PC-3 (cell line): ENCODE data around the gene NPC1.

Experiments
- EZH2 ChIP-seq: fragments of 300-600 bp; sonication (generic); IDR thresholded peaks from one replicate; pipeline ENCODE4 v1.6.1; 2017; ENCODE audit warnings: antibody characterized with exemption, mild to moderate bottlenecking, low read length; ENCODE audit not compliant: unreplicated experiment
- EZH2phosphoT487 ChIP-seq: fragments of 300-600 bp; sonication (generic); IDR thresholded peaks from 2 replicates; pipeline ENCODE4 v1.6.1; 2018; ENCODE audit warnings: mild to moderate bottlenecking, antibody characterized with exemption, low read length, borderline replicate concordance
- TF ChIP-seq, protein P1 (sequence below): fragments of 300-600 bp; sonication (generic); conservative IDR thresholded peaks from 2 replicates; pipeline ENCODE4 v1.5.1; 2017; ENCODE audit warnings: antibody characterized with exemption, low read depth, mild to moderate bottlenecking, low read length

DNA sequence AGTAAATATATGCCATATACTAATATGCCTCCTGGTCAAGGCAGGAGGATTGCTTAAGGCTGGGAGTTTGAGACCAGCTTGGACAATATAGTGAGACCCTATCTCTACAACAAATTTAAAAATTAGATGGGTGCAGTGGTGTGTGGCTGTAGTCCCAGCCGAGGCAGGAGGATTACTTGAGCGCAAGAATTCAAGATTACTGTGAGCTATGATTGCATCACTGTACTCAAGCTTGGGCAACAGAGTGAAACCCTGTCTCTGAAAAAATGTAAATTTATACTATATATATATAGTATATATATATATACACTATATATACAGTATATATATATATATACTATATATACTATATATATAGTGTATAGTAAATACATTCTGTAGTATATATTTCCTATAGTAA, 30.0 kb upstream of the NPC1 start:
- TF ChIP-seq, protein P1, sequence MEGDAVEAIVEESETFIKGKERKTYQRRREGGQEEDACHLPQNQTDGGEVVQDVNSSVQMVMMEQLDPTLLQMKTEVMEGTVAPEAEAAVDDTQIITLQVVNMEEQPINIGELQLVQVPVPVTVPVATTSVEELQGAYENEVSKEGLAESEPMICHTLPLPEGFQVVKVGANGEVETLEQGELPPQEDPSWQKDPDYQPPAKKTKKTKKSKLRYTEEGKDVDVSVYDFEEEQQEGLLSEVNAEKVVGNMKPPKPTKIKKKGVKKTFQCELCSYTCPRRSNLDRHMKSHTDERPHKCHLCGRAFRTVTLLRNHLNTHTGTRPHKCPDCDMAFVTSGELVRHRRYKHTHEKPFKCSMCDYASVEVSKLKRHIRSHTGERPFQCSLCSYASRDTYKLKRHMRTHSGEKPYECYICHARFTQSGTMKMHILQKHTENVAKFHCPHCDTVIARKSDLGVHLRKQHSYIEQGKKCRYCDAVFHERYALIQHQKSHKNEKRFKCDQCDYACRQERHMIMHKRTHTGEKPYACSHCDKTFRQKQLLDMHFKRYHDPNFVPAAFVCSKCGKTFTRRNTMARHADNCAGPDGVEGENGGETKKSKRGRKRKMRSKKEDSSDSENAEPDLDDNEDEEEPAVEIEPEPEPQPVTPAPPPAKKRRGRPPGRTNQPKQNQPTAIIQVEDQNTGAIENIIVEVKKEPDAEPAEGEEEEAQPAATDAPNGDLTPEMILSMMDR: no peak
- no peak for TF ChIP-seq EZH2
- no peak for TF ChIP-seq EZH2phosphoT487
